Measurements from ENCODE around the gene DOCK1. TPM values are rescaled to one million over a fixed set of nuclear protein-coding genes. Genes with fewer than 3 reads are reported as not detected.

DOCK1 gene
- total RNA-seq, 4 donors from 2014 or later = 50.8 to 59.0 (median 53.6) TPM

DNA sequence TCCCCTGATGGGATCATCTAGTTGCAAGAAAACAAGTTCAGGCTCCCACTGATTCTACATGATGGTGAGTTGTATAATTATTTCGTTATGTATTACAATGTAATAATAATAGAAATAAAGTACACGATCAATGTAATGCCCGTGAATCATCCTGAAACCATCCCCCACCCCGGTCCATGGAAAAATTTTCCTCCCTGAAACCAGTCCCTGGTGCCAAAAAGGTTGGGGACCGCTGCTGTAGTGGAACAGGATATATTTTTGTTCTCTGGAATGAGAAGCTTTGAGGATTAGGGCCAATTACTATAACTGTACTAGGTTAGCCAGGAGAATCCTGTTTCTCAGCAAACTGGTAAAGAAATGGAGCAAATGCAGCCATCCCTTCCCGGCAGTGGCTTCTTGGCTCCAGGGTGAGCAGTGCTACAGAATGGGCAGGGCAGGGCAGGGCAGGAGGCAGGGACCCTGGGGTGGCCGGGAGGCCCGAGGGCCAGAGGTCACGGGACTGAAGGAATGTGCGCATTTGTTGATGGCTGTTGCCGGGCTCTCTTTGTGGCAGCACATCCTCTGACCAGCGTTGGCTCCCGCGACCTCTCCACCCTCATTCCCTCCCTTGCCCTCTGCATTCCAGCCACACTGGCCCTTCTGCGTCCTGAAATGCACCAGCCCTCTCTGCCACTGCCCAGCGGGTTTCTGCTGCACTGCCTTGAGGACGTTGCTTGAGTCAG lies 481.5 kb downstream of the DOCK1 start:
- ATAC-seq = no peak
- Histone ChIP-seq H3K4me1 (peaks cover 0 to 9% (median 0%) of the 10 kb centered on the region in 3 donors), H3K27me3 (no peaks in the 10 kb centered on the region), H3K36me3 (peaks cover 0 to 63% of the 10 kb centered on the region in 2 donors), H3K27ac (peak overlapping the region in 1 of 4 donors; percentile 14), H3K9me3 (no peaks in the 10 kb centered on the region), H3K4me3 (no peak overlapping the region)
- TF ChIP-seq CTCF (IDR thresholded peaks at IDR 0.05) (no peak), POLR2AphosphoS5 (IDR thresholded peaks at IDR 0.05) (no peak), POLR2A (IDR thresholded peaks at IDR 0.05) (no peak), EP300 (IDR thresholded peaks at IDR 0.05) (no peak)
- WGBS, 2 donors (ENCODE audit: low coverage in 1 of 2) = 73 to 95% methylated on average over 8 to 17 of the region's 17 CpGs

GRCh38 chr10:127391875-127392274 lies 486.6 kb downstream of the DOCK1 start:
- Histone ChIP-seq H3K27me3 (no peaks in the 10 kb centered on the region), H3K9me3 (no peaks in the 10 kb centered on the region), H3K27ac (peak overlapping the region in 1 of 4 donors; percentile 48), H3K4me3 (no peak overlapping the region), H3K36me3 (peaks cover 0 to 32% of the 10 kb centered on the region in 2 donors), H3K4me1 (peaks cover 0 to 16% (median 0%) of the 10 kb centered on the region in 3 donors)
- 91 to 100% methylated on average over 3 to 4 of the region's 12 CpGs for WGBS, 2 donors (ENCODE audit: low coverage in 1 of 2)
- TF ChIP-seq EP300 (IDR thresholded peaks at IDR 0.05) = no peak
- no peak for TF ChIP-seq POLR2AphosphoS5 (IDR thresholded peaks at IDR 0.05)
- TF ChIP-seq POLR2A (IDR thresholded peaks at IDR 0.05) = no peak
- no peak for TF ChIP-seq CTCF (IDR thresholded peaks at IDR 0.05)
- ATAC-seq = no peak

GRCh38 chr10:127392351-127393235 lies 487.4 kb downstream of the DOCK1 start:
- peaks cover 0 to 11% (median 0%) of the 10 kb centered on the region in 3 donors for H3K4me1 ChIP-seq
- peak; percentile 68 for ATAC-seq

GRCh38 chr10:127398140-127398970 lies 493.1 kb downstream of the DOCK1 start:
- H3K27me3 ChIP-seq = no peaks in the 10 kb centered on the region
- H3K36me3 ChIP-seq = peaks cover 0 to 23% of the 10 kb centered on the region in 2 donors
- H3K27ac ChIP-seq = no peak overlapping the region
- ATAC-seq = no peak
- H3K4me3 ChIP-seq = no peak overlapping the region
- H3K9me3 ChIP-seq = no peaks in the 10 kb centered on the region
- peaks cover 0 to 26% (median 0%) of the 10 kb centered on the region in 3 donors for H3K4me1 ChIP-seq
- TF ChIP-seq POLR2A (IDR thresholded peaks at IDR 0.05) = no peak
- 84 to 85% methylated on average over 3 to 9 of the region's 12 CpGs for WGBS, 2 donors (ENCODE audit: low coverage in 1 of 2)

More at GRCh38 chr10:127392351-127393235, 487.4 kb downstream of the DOCK1 start:
- TF ChIP-seq POLR2AphosphoS5 (IDR thresholded peaks at IDR 0.05) (peak; percentile 58), POLR2A (IDR thresholded peaks at IDR 0.05) (no peak)
- Histone ChIP-seq H3K4me3 (no peak overlapping the region), H3K9me3 (no peaks in the 10 kb centered on the region), H3K36me3 (peaks cover 0 to 38% of the 10 kb centered on the region in 2 donors), H3K27me3 (no peaks in the 10 kb centered on the region), H3K27ac (peak overlapping the region in 1 of 4 donors; percentile 48)
- WGBS, 2 donors (ENCODE audit: low coverage in 1 of 2) = 60 to 73% methylated on average over 12 to 19 of the region's 23 CpGs

- TF ChIP-seq CTCF (IDR thresholded peaks at IDR 0.05) (no peak), POLR2A (IDR thresholded peaks at IDR 0.05) (no peak), EP300 (IDR thresholded peaks at IDR 0.05) (no peak)
- Histone ChIP-seq H3K36me3 (peaks cover 0 to 25% of the 10 kb centered on the region in 2 donors), H3K4me1 (peaks cover 0 to 29% (median 0%) of the 10 kb centered on the region in 3 donors), H3K4me3 (no peak overlapping the region), H3K9me3 (no peaks in the 10 kb centered on the region), H3K27me3 (no peaks in the 10 kb centered on the region), H3K27ac (no peak overlapping the region)
- WGBS, 2 donors (ENCODE audit: low coverage in 1 of 2) = 85 to 92% methylated on average over 10 of the region's 10 CpGs
- ATAC-seq = no peak
Measured at GRCh38 chr10:127398971-127399365, 493.7 kb downstream of the DOCK1 start.
